ENCODE data around the gene VMAC. TPM values are rescaled to one million over a fixed set of nuclear protein-coding genes. Genes with fewer than 3 reads are reported as not detected.
"Not testable (repeated sequence)": the region's sequence is repeated elsewhere in the genome, so short reads cannot be mapped to it uniquely, and the experiment has no call there.

The VMAC gene
- total RNA-seq, 1 donor from 2014 or later, result 4.3 TPM

DNA sequence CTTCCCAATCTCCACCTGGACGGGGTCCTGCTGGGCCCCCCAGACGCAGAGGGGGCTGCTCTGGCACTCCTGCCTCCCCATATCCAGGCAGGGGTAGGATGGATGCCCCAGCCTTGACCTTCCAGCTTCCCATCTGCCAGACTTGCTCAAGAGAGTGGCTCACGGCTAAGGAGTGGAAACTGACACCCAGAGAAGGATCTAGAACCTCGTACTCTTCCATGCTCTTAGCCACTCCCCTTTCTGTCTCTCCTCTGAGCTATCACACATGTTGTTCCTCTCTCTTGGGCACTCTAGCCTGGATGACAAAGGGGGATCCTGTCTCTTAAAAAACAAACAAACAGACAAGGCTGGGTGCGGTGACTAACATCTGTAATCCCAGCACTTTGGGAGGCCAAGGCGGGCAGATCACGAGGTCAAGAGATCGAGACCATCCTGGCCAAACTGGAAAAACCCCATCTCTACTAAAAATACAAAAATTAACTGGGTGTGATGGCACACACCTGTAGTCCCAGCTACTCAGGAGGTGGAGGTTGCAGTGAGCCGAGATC lies 22.2 kb upstream of the VMAC start:
- no peak for DNase-seq (ENCODE audit: low read depth)
- H3K4me3 ChIP-seq (ENCODE audit: low read depth, low read length), result no peak overlapping the region
- H3K36me3 ChIP-seq (ENCODE audit: control insufficient read depth, insufficient read depth, low read length), result no peaks in the 10 kb centered on the region
- H3K27me3 ChIP-seq (ENCODE audit: control insufficient read depth, insufficient read depth, low read length), result peaks cover 18% of the 10 kb centered on the region
- no peak for TF ChIP-seq CTCF (IDR thresholded peaks at IDR 0.05; ENCODE audit: insufficient read depth, low read length, poor library complexity, severe bottlenecking)

- not testable (repeated sequence) for DNase-seq (ENCODE audit: low read depth); H3K4me3 ChIP-seq (ENCODE audit: low read depth, low read length); H3K36me3 ChIP-seq (ENCODE audit: control insufficient read depth, insufficient read depth, low read length)
- H3K27me3 ChIP-seq (ENCODE audit: control insufficient read depth, insufficient read depth, low read length), result peaks cover 18% of the 10 kb centered on the region
Measured at GRCh38 chr19:5883157-5883873, 21.4 kb upstream of the VMAC start.

DNA sequence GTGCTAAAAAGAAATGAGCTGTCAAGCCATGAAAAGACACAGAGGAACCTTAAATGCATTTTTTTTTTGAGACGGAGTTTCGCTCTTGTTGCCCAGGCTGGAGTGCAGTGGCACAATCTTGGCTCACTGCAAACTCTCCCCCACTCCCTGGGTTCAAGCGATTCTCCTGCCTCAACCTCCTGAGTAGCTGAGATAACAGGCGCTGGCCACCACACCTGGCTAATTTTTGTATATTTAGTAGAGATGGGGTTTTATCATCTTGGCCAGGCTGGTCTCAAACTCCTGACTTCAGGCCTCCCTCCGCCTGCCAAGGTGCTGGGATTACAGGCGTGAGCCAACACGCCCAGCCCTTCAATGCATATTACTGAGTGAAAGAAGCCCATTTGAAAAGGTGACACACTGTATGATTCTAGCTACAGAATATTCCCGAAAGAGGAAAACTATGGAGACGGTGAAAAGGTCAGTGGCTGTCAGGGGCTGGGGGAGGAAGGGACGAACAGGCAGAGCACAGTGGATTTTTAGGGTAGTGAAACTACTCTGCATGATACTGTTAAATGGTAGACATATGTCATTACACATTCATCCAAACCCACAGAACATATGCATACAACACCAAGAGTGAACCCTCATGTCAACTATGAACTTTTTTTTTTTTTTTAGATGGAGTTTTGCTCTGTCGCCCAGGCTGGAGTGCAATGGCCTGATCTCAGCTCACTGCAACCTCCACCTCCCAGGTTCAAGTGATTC lies 20.4 kb upstream of the VMAC start:
- not testable (repeated sequence) for H3K36me3 ChIP-seq (ENCODE audit: control insufficient read depth, insufficient read depth, low read length); H3K4me3 ChIP-seq (ENCODE audit: low read depth, low read length); DNase-seq (ENCODE audit: low read depth)
- H3K27me3 ChIP-seq (ENCODE audit: control insufficient read depth, insufficient read depth, low read length), result peaks cover 14% of the 10 kb centered on the region

GRCh38 chr19:5889288-5889971 lies 15.2 kb upstream of the VMAC start:
- no peak for TF ChIP-seq CTCF (IDR thresholded peaks at IDR 0.05; ENCODE audit: insufficient read depth, low read length, poor library complexity, severe bottlenecking)
- no peaks in the 10 kb centered on the region for H3K36me3 ChIP-seq (ENCODE audit: control insufficient read depth, insufficient read depth, low read length)
- no peak for DNase-seq (ENCODE audit: low read depth)

DNA sequence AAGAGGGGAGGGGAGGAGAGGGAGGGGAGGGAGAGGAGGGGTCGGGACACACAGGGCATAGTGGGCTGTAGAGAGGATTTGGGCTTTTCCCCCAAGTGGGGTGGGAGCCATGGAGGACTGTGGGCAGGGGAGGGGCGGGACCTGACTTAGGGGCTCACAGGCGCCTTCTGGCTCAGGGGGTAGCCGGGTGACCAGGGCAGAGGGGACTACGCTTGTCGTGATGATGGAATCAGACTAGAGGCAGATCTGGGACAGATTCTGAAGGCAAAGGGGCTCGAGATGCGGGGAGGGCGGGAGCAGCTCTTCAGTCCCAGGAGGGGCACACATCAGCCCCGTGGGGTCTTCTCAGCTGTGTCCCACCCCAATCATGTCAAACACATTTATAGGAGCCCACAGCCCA lies 14.6 kb upstream of the VMAC start:
- TF ChIP-seq CTCF (IDR thresholded peaks at IDR 0.05; ENCODE audit: insufficient read depth, low read length, poor library complexity, severe bottlenecking), result no peak
- DNase-seq (ENCODE audit: low read depth), result no peak
- no peak overlapping the region for H3K4me3 ChIP-seq (ENCODE audit: low read depth, low read length)

More at GRCh38 chr19:5889288-5889971, 15.2 kb upstream of the VMAC start:
- Histone ChIP-seq H3K4me3 (ENCODE audit: low read depth, low read length) (no peak overlapping the region), H3K27me3 (ENCODE audit: control insufficient read depth, insufficient read depth, low read length) (peaks cover 18% of the 10 kb centered on the region)

DNA sequence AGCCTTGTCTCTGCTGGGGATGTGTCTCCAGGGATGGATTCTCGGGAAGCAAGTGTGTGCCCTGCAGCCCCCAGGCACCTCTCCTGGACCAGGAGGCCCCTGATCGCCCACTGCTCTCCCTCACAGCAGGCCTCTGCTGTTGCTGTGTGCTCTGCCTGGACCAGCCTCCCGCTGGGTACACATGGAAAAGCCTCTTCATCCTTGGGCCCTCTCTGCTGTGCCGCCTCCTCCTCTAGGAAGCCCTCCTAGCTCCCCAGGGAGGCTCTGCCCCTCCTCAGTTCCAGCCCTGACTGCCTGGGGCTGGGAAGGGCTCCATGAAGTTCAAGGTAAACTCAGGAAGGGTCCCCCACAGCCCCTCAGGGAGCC lies 13.1 kb upstream of the VMAC start:
- TF ChIP-seq CTCF (IDR thresholded peaks at IDR 0.05; ENCODE audit: insufficient read depth, low read length, poor library complexity, severe bottlenecking), result no peak
- no peak for DNase-seq (ENCODE audit: low read depth)
- peaks cover 18% of the 10 kb centered on the region for H3K27me3 ChIP-seq (ENCODE audit: control insufficient read depth, insufficient read depth, low read length)

More for the DNA sequence above, 14.6 kb upstream of the VMAC start:
- H3K27me3 ChIP-seq (ENCODE audit: control insufficient read depth, insufficient read depth, low read length), result peaks cover 18% of the 10 kb centered on the region
- H3K36me3 ChIP-seq (ENCODE audit: control insufficient read depth, insufficient read depth, low read length), result no peaks in the 10 kb centered on the region

More for the DNA sequence above, 13.1 kb upstream of the VMAC start:
- H3K36me3 ChIP-seq (ENCODE audit: control insufficient read depth, insufficient read depth, low read length), result no peaks in the 10 kb centered on the region
- H3K4me3 ChIP-seq (ENCODE audit: low read depth, low read length), result no peak overlapping the region
